ENCODE results near the gene ZNF862. TPM values are rescaled to one million over a fixed set of nuclear protein-coding genes. Genes with fewer than 3 reads are reported as not detected.

ZNF862 gene
- polyA plus RNA-seq, 3 donors, result 1.3 to 18.4 (median 2.7) TPM

GRCh38 chr7:149819141-149819960, 18.8 kb upstream of the ZNF862 start:
- no peak overlapping the region for H3K4me3 Mint-ChIP-seq
- peaks cover 0 to 4% (median 0%) of the 10 kb centered on the region in 3 donors for H3K27me3 Mint-ChIP-seq (ENCODE audit: low read depth in 3 of 3)
- H3K36me3 Mint-ChIP-seq, result no peaks in the 10 kb centered on the region
- DNase-seq, result no peak
- H3K9me3 Mint-ChIP-seq, result no peaks in the 10 kb centered on the region
- H3K4me1 Mint-ChIP-seq, result no peaks in the 10 kb centered on the region
- no peak overlapping the region for H3K4me2 ChIP-seq (replicated peaks; ENCODE audit: extremely low read depth, low read length, poor library complexity, severe bottlenecking)
- H4K20me1 ChIP-seq (ENCODE audit: insufficient read depth, low read length), result no peaks in the 10 kb centered on the region
- H3K4me1 ChIP-seq (ENCODE audit: control insufficient read depth in 1 of 2, insufficient read depth in 2 of 2, low read length in 2 of 2), result no peaks in the 10 kb centered on the region
- WGBS (ENCODE audit: insufficient coverage), result 93% methylated on average over 23 of the region's 28 CpGs
- H3K79me2 ChIP-seq (ENCODE audit: insufficient read depth, low read length), result no peaks in the 10 kb centered on the region
- H3K9ac ChIP-seq (ENCODE audit: insufficient read depth, low read length, poor library complexity, severe bottlenecking), result no peak overlapping the region
- no peaks in the 10 kb centered on the region for H3K27me3 ChIP-seq (ENCODE audit: control insufficient read depth in 2 of 2, insufficient read depth in 2 of 2, low read length in 2 of 2)
- intact Hi-C loops (cut with micrococcal nuclease), result no loop called here
- no peak overlapping the region for H3K4me3 ChIP-seq (replicated peaks in 1 of 3; ENCODE audit: low read depth in 2 of 3, low read length in 3 of 3)
- H3K27ac Mint-ChIP-seq, result no peak overlapping the region
- H3K36me3 ChIP-seq (replicated peaks in 1 of 2; ENCODE audit: control insufficient read depth in 1 of 2, insufficient read depth in 2 of 2, low read length in 2 of 2), result no peaks in the 10 kb centered on the region
- TF ChIP-seq CTCF (IDR thresholded peaks at IDR 0.05), result no peak
- H3K27ac ChIP-seq (ENCODE audit: low read depth in 1 of 2, low read length in 2 of 2), result no peak overlapping the region
- H3K9me3 ChIP-seq (replicated peaks in 1 of 2; ENCODE audit: control insufficient read depth in 1 of 2, insufficient read depth in 1 of 2, low read length in 2 of 2), result no peaks in the 10 kb centered on the region
- H2AFZ ChIP-seq (ENCODE audit: insufficient read depth, low read depth, low read length, poor library complexity, severe bottlenecking), result no peak overlapping the region

GRCh38 chr7:149819961-149820340, 18.2 kb upstream of the ZNF862 start:
- H3K4me1 ChIP-seq (ENCODE audit: control insufficient read depth in 1 of 2, insufficient read depth in 2 of 2, low read length in 2 of 2), result no peaks in the 10 kb centered on the region

More at GRCh38 chr7:149819961-149820340, 18.2 kb upstream of the ZNF862 start:
- H3K4me3 ChIP-seq (replicated peaks in 1 of 3; ENCODE audit: low read depth in 2 of 3, low read length in 3 of 3), result no peak overlapping the region
- TF ChIP-seq CTCF (IDR thresholded peaks at IDR 0.05), result no peak
- peaks cover 0 to 4% (median 0%) of the 10 kb centered on the region in 3 donors for H3K27me3 Mint-ChIP-seq (ENCODE audit: low read depth in 3 of 3)
- no peak for DNase-seq
- H3K27ac Mint-ChIP-seq, result no peak overlapping the region
- intact Hi-C loops (cut with micrococcal nuclease), result no loop called here
- no peaks in the 10 kb centered on the region for H3K27me3 ChIP-seq (ENCODE audit: control insufficient read depth in 2 of 2, insufficient read depth in 2 of 2, low read length in 2 of 2)
- H3K36me3 Mint-ChIP-seq, result no peaks in the 10 kb centered on the region
- H3K4me1 Mint-ChIP-seq, result no peaks in the 10 kb centered on the region
- no peak overlapping the region for H3K9ac ChIP-seq (ENCODE audit: insufficient read depth, low read length, poor library complexity, severe bottlenecking)
- WGBS (ENCODE audit: insufficient coverage), result 84% methylated on average over 4 of the region's 7 CpGs
- H3K9me3 Mint-ChIP-seq, result no peaks in the 10 kb centered on the region
- H3K36me3 ChIP-seq (replicated peaks in 1 of 2; ENCODE audit: control insufficient read depth in 1 of 2, insufficient read depth in 2 of 2, low read length in 2 of 2), result no peaks in the 10 kb centered on the region
- no peak overlapping the region for H3K4me3 Mint-ChIP-seq
- H3K9me3 ChIP-seq (replicated peaks in 1 of 2; ENCODE audit: control insufficient read depth in 1 of 2, insufficient read depth in 1 of 2, low read length in 2 of 2), result no peaks in the 10 kb centered on the region
- no peaks in the 10 kb centered on the region for H4K20me1 ChIP-seq (ENCODE audit: insufficient read depth, low read length)
- no peak overlapping the region for H3K27ac ChIP-seq (ENCODE audit: low read depth in 1 of 2, low read length in 2 of 2)
- H3K79me2 ChIP-seq (ENCODE audit: insufficient read depth, low read length), result no peaks in the 10 kb centered on the region
- H2AFZ ChIP-seq (ENCODE audit: insufficient read depth, low read depth, low read length, poor library complexity, severe bottlenecking), result no peak overlapping the region
- H3K4me2 ChIP-seq (replicated peaks; ENCODE audit: extremely low read depth, low read length, poor library complexity, severe bottlenecking), result no peak overlapping the region

Data from CD14-positive monocyte (primary cell).